Activated CD4-positive, alpha-beta memory T cell treated with anti-CD3 and anti-CD28 coated beads for 36 hours (primary cell): ENCODE data around the gene OR51L1. TPM values are rescaled to one million over a fixed set of nuclear protein-coding genes. Genes with fewer than 3 reads are reported as not detected.

ENCODE experiments used
- total RNA-seq, 2 experiments: library from RNA; stranded (reverse); gene quantifications; one replicate each; pipeline ENCODE4 v1.2.3, GENCODE V29; 2021

The OR51L1 gene
- total RNA-seq, 2 experiments from 2014 or later, result not detected

Other genes starting within 250 kb of the OR51L1 start
- not detected for gene OR51F1, start 224.9 kb upstream of the OR51L1 start, total RNA-seq
- gene OR52R1, start 190.5 kb upstream of the OR51L1 start, total RNA-seq, result not detected
- gene OR51F2, start 173.5 kb upstream of the OR51L1 start, total RNA-seq, result not detected
- not detected for gene OR51S1, start 145.6 kb upstream of the OR51L1 start, total RNA-seq
- not detected for gene OR51T1, start 113.0 kb upstream of the OR51L1 start, total RNA-seq
- gene OR51A7, start 91.1 kb upstream of the OR51L1 start, total RNA-seq, result not detected
- not detected for gene OR51G2, start 75.5 kb upstream of the OR51L1 start, total RNA-seq
- not detected for gene OR51G1, start 70.5 kb upstream of the OR51L1 start, total RNA-seq
- not detected for gene OR51A4, start 47.2 kb upstream of the OR51L1 start, total RNA-seq
- gene OR51A2, start 39.1 kb upstream of the OR51L1 start, total RNA-seq, result not detected
- not detected for gene OR52J3, start 51.7 kb downstream of the OR51L1 start, total RNA-seq
- gene OR52E2, start 64.8 kb downstream of the OR51L1 start, total RNA-seq, result not detected
- not detected for gene OR52E1, start 74.7 kb downstream of the OR51L1 start, total RNA-seq
- gene OR52A5, start 143.5 kb downstream of the OR51L1 start, total RNA-seq, result not detected
- gene OR52A1, start 159.9 kb downstream of the OR51L1 start, total RNA-seq, result not detected
- gene OR51V1, start 205.8 kb downstream of the OR51L1 start, total RNA-seq, result not detected
- not detected for gene HBB, start 232.2 kb downstream of the OR51L1 start, total RNA-seq
- gene HBD, start 239.6 kb downstream of the OR51L1 start, total RNA-seq, result not detected